ENCODE data around the gene SYCP2L. TPM values are rescaled to one million over a fixed set of nuclear protein-coding genes. Genes with fewer than 3 reads are reported as not detected.
"Not testable (repeated sequence)": the region's sequence is repeated elsewhere in the genome, so short reads cannot be mapped to it uniquely, and the experiment has no call there.

The SYCP2L gene
- total RNA-seq, 4 donors from 2014 or later: 0.07 to 0.82 (median 0.29) TPM; not detected in 1

DNA sequence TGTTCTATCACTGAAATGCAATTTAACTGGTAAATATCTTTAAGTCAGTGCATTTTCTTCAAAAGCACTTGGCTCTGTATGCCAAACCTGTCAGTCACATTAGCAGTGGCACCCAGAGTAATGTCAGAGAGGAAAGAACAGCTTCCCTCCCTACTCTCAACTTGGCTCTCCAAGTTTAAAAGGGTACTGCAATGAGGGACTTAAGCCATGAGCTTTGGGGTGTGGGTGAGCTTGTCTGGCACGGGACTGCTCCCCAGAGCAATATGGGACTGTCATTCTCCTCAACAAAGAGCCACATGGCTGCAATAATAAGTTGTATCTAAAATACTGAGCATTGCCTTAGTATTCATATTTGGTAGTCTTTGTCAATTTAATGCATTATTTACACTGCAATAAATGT lies 9.0 kb upstream of the SYCP2L start:
- intact Hi-C loops (cut with DNase I; ENCODE audit: low total_unique reads): no loop called here
- TF ChIP-seq, protein P1, sequence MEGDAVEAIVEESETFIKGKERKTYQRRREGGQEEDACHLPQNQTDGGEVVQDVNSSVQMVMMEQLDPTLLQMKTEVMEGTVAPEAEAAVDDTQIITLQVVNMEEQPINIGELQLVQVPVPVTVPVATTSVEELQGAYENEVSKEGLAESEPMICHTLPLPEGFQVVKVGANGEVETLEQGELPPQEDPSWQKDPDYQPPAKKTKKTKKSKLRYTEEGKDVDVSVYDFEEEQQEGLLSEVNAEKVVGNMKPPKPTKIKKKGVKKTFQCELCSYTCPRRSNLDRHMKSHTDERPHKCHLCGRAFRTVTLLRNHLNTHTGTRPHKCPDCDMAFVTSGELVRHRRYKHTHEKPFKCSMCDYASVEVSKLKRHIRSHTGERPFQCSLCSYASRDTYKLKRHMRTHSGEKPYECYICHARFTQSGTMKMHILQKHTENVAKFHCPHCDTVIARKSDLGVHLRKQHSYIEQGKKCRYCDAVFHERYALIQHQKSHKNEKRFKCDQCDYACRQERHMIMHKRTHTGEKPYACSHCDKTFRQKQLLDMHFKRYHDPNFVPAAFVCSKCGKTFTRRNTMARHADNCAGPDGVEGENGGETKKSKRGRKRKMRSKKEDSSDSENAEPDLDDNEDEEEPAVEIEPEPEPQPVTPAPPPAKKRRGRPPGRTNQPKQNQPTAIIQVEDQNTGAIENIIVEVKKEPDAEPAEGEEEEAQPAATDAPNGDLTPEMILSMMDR (IDR thresholded peaks at IDR 0.05 in 4 of 5, conservative IDR thresholded peaks at IDR 0.05 in 1 of 5): no peak
- TF ChIP-seq POLR2A (IDR thresholded peaks at IDR 0.05): no peak
- ATAC-seq: no peak
- Histone ChIP-seq H3K4me1 (no peaks in the 10 kb centered on the region), H3K27me3 (peaks cover 25 to 33% (median 27%) of the 10 kb centered on the region in 3 donors), H3K27ac (no peak overlapping the region), H3K36me3 (no peaks in the 10 kb centered on the region), H3K9me3 (no peaks in the 10 kb centered on the region), H3K4me3 (no peak overlapping the region)
- no peak for DNase-seq
- in situ Hi-C loops (cut with MboI; ENCODE audit: low sequenced_read_pairs in 4 of 4): no loop called here

DNA sequence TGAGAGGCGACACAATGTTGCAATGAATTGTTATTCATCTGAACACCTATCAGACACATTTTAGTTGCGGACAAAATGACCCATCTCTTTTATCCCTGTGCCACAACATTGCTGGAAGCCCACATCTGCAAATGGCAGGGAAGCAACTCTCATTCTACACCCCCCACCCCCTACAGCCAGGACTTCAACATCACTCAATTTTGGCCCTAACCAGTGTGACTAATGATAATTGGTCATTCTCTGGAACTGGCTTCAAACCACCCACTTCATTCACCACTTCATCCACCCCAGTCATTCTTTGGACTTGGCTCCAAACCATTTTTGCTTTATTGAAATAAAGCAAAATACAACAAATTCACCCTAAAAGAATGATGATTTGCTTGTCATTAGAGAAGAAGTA lies 6.5 kb upstream of the SYCP2L start:
- H3K4me3 ChIP-seq: no peak overlapping the region
- no peak for DNase-seq
- TF ChIP-seq, protein P1 (IDR thresholded peaks at IDR 0.05 in 4 of 5, conservative IDR thresholded peaks at IDR 0.05 in 1 of 5): no peak
- TF ChIP-seq POLR2A (IDR thresholded peaks at IDR 0.05): no peak
- in situ Hi-C loops (cut with MboI; ENCODE audit: low sequenced_read_pairs in 4 of 4): no loop called here
- H3K36me3 ChIP-seq: no peaks in the 10 kb centered on the region
- H3K27ac ChIP-seq: no peak overlapping the region
- ATAC-seq: no peak
- no peaks in the 10 kb centered on the region for H3K9me3 ChIP-seq
- peaks cover 46 to 58% (median 49%) of the 10 kb centered on the region in 3 donors for H3K27me3 ChIP-seq
- no peaks in the 10 kb centered on the region for H3K4me1 ChIP-seq
- intact Hi-C loops (cut with DNase I; ENCODE audit: low total_unique reads): no loop called here

DNA sequence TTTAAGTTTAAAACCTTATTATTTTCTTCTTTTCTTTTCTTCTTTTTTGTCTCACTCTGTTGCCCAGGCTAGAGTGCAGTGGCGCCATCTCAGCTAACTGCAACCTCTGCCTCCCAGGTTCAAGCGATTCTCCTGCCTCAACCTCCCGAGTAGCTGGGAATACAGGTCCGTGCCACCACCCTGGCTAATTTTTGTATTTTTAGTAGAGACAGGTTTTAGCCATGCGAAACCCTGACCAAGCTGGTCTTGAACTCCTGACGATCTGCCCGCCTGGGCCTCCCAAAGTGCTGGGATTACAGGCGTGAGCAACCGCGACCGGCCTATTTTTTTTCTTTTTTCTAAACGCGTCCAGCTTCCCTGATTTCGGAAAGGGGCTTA lies 4.6 kb upstream of the SYCP2L start:
- ATAC-seq; H3K27ac ChIP-seq; H3K9me3 ChIP-seq; intact Hi-C loops (cut with DNase I; ENCODE audit: low total_unique reads); H3K36me3 ChIP-seq; in situ Hi-C loops (cut with MboI; ENCODE audit: low sequenced_read_pairs in 4 of 4); H3K4me1 ChIP-seq; DNase-seq; H3K4me3 ChIP-seq: not testable (repeated sequence)
- peaks cover 60 to 77% (median 68%) of the 10 kb centered on the region in 3 donors for H3K27me3 ChIP-seq

DNA sequence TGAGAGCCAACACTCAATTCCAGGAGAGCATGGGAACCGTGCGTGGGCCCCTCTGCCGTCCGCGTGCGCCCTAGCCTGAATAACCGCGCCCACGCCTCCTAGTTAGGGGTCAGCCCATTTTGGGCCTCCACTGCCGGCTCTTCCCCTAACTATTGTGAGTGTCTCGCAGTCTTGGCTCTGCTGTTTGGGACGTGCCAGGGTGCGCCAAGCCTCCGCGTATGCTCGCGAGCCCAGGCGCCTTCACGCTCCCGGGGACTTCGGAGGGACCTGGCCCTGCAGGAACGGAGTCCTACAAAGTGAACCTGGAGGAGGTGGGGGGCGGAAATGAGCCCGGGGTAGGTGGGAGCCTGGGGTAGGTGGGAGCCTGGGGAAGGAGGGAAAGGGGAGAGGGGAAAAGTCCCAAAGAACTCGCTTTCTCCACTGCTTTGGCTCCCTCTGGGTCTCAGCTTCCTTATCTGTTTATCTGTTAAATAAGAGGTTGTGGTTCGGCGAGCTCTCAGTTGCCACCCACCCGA lies 4.1 kb upstream of the SYCP2L start:
- ATAC-seq (no peak), DNase-seq (no peak)
- Histone ChIP-seq H3K36me3 (no peaks in the 10 kb centered on the region), H3K27me3 (peaks cover 60 to 82% (median 71%) of the 10 kb centered on the region in 3 donors), H3K4me3 (no peak overlapping the region), H3K27ac (no peak overlapping the region), H3K4me1 (no peaks in the 10 kb centered on the region), H3K9me3 (no peaks in the 10 kb centered on the region)
- no peak for TF ChIP-seq POLR2A (IDR thresholded peaks at IDR 0.05)
- TF ChIP-seq, protein P1 (IDR thresholded peaks at IDR 0.05 in 4 of 5, conservative IDR thresholded peaks at IDR 0.05 in 1 of 5): no peak
- intact Hi-C loops (cut with DNase I; ENCODE audit: low total_unique reads): no loop called here
- in situ Hi-C loops (cut with MboI; ENCODE audit: low sequenced_read_pairs in 4 of 4): no loop called here

DNA sequence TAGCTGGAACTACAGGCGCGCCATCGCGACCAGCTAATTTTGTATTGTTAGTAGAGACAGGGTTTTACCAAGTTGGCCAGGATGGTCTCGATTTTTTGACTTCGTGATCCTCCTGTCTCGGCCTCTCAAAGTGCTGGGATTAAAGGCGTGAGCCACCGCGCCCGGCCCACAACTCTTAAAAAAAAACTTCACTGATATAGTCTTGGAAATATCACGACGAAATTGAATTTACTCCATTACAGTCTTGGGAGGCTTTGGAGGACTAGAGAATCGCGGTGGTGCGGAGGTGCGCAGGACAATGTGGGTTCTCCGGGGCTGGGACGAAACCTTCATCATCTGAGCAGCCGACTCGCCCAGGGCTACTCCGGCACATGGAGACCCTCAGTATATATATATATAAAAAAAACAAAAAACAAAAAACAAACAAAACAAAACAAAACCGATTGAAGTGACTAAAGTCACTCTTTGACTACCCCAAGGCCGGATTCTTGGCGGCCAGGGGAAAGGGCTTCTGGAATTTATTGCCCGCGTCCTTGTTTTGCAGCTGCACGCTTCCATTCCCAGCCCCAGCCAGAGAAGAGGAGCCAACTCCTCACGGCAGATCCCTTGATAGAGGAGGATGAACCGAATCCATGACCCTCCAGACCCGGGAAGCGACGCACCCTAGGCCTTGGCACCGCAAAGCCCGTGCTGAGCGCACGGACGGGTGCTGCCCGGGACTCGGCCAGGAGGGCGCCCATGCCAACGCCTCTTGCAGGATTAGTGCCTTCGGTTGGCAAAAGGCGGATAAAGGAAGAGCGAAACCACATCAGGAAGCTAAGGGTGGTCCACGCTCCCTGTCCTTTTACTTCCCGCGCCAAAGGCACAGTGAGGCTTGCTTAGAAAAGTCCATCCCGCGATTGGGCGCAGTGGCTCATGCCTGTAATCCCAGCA lies 3.3 kb upstream of the SYCP2L start:
- no peaks in the 10 kb centered on the region for H3K9me3 ChIP-seq
- no peaks in the 10 kb centered on the region for H3K4me1 ChIP-seq
- H3K27me3 ChIP-seq: peaks cover 65 to 85% (median 71%) of the 10 kb centered on the region in 3 donors
- no peak overlapping the region for H3K27ac ChIP-seq
- intact Hi-C loops (cut with DNase I; ENCODE audit: low total_unique reads) (no loop called here), in situ Hi-C loops (cut with MboI; ENCODE audit: low sequenced_read_pairs in 4 of 4) (no loop called here)
- TF ChIP-seq, protein P1 (IDR thresholded peaks at IDR 0.05 in 4 of 5, conservative IDR thresholded peaks at IDR 0.05 in 1 of 5): no peak
- H3K36me3 ChIP-seq: no peaks in the 10 kb centered on the region
- DNase-seq (no peak), ATAC-seq (no peak)
- peak overlapping the region in 2 of 4 donors; percentile 3 to 31 for H3K4me3 ChIP-seq
